Measurements from ENCODE around the gene FAM53A.

DNA sequence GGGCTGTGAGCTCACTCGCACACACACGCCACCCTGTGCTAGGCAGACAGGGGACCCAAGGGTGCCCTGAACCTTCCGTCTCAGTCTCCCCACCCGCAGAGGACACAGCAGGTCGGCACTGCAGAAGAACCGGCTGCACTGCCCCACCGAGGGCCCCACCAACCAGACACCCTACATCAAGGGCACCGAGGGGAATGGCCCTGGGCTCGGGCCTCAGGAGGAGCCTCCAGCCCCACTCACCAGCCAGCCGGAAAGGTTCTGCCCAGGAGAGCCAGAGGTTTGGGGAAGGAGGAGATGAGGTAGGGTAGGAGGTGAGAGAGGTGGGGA, 45.9 kb downstream of the FAM53A start:
- TF ChIP-seq, protein P1, sequence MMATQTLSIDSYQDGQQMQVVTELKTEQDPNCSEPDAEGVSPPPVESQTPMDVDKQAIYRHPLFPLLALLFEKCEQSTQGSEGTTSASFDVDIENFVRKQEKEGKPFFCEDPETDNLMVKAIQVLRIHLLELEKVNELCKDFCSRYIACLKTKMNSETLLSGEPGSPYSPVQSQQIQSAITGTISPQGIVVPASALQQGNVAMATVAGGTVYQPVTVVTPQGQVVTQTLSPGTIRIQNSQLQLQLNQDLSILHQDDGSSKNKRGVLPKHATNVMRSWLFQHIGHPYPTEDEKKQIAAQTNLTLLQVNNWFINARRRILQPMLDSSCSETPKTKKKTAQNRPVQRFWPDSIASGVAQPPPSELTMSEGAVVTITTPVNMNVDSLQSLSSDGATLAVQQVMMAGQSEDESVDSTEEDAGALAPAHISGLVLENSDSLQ (IDR thresholded peaks at IDR 0.05), result no peak
- TF ChIP-seq L3MBTL2 (conservative IDR thresholded peaks at IDR 0.05), result no peak
- TF ChIP-seq NFRKB (IDR thresholded peaks at IDR 0.05), result no peak
- TF ChIP-seq BHLHE40 (IDR thresholded peaks at IDR 0.05; ENCODE audit: borderline replicate concordance), result no peak
- TF ChIP-seq FOXK2 (IDR thresholded peaks at IDR 0.05), result no peak
- no peak for TF ChIP-seq ARNT (IDR thresholded peaks at IDR 0.05)
